IMR-90 (cell line): ENCODE data around the gene ZRANB3. TPM values are rescaled to one million over a fixed set of nuclear protein-coding genes. Genes with fewer than 3 reads are reported as not detected.

ENCODE experiments used
- ATAC-seq: fragments of 200-7000 bp; cut with Tn5 transposase; 2 replicates; pipeline ENCODE4 v1.9.1; 2020; ENCODE audit warnings: low read depth, mild to moderate bottlenecking, moderate library complexity
- BruUV-seq: library from RNA; stranded (reverse); fragments of 400-500 nt; replicated peaks from 2 replicates; lab custom pipeline; 2021; lab: Mats Ljungman, UMichigan
- CTCF ChIA-PET: fragments of 300-600 bp; formaldehyde crosslinking; extraction: SDS; loops from one replicate; lab custom pipeline; 2021; ENCODE audit warnings: antibody characterized with exemption; lab: Yijun Ruan, JAX
- POLR2A ChIA-PET: fragments of 300-600 bp; sonication (Branson Sonifier 250); formaldehyde crosslinking; loops from one replicate; lab custom pipeline; 2022; ENCODE audit warnings: antibody characterized with exemption; ENCODE audit not compliant: unreplicated experiment; lab: Charles Lee
- DNase-seq: peaks from one replicate; pipeline ENCODE4 v3.0.0; 2013
- H2AFZ ChIP-seq: replicated peaks from 2 replicates; pipeline ENCODE3; 2013; ENCODE audit warnings: low read length, mild to moderate bottlenecking; ENCODE audit not compliant: poor library complexity
- H2AK5ac ChIP-seq: 2 replicates; pipeline ENCODE4 v1.6.1; 2013; ENCODE audit warnings: low read depth, low read length, inconsistent platforms
- H2AK9ac ChIP-seq: replicated peaks from 2 replicates; pipeline ENCODE3; 2013; ENCODE audit warnings: mild to moderate bottlenecking, low read depth, low read length, moderate library complexity; ENCODE audit not compliant: poor library complexity
- H2BK120ac ChIP-seq: 2 replicates; pipeline ENCODE4 v1.6.1; 2013; ENCODE audit warnings: low read depth, low read length, inconsistent platforms
- H2BK15ac ChIP-seq: 3 replicates; pipeline ENCODE4 v1.6.1; 2013; ENCODE audit warnings: low read depth, low read length, inconsistent platforms
- H2BK20ac ChIP-seq: 2 replicates; pipeline ENCODE4 v1.6.1; 2013; ENCODE audit warnings: low read depth, mild to moderate bottlenecking, inconsistent platforms, low read length, moderate library complexity
- H2BK5ac ChIP-seq: 2 replicates; pipeline ENCODE4 v1.6.1; 2013; ENCODE audit warnings: mild to moderate bottlenecking, low read depth, low read length, inconsistent platforms; ENCODE audit not compliant: poor library complexity, severe bottlenecking
- H3K14ac ChIP-seq: replicated peaks from 2 replicates; pipeline ENCODE4 v1.6.1; 2013; ENCODE audit warnings: low read depth, low read length, inconsistent platforms
- H3K18ac ChIP-seq: 2 replicates; pipeline ENCODE4 v1.6.1; 2013; ENCODE audit warnings: low read depth, low read length, control low read depth
- H3K23ac ChIP-seq: 2 replicates; pipeline ENCODE4 v1.6.1; 2013; ENCODE audit warnings: low read depth, low read length, inconsistent platforms
- H3K27ac ChIP-seq: 2 replicates; pipeline ENCODE4 v1.5.1; 2013; ENCODE audit warnings: mild to moderate bottlenecking, control low read depth, low read length; ENCODE audit not compliant: insufficient read depth
- H3K27me3 ChIP-seq: 2 replicates; pipeline ENCODE4 v1.6.1; 2013; ENCODE audit warnings: low read length; ENCODE audit not compliant: control insufficient read depth, insufficient read depth
- H3K36me3 ChIP-seq: 2 replicates; pipeline ENCODE4 v1.6.1; 2013; ENCODE audit warnings: low read length, mixed read lengths; ENCODE audit not compliant: control insufficient read depth, insufficient read depth
- H3K4ac ChIP-seq: 2 replicates; pipeline ENCODE4 v1.6.1; 2013; ENCODE audit warnings: low read depth, low read length, inconsistent platforms
- H3K4me1 ChIP-seq: 2 replicates; pipeline ENCODE4 v1.6.1; 2013; ENCODE audit warnings: low read length, mixed read lengths; ENCODE audit not compliant: control insufficient read depth, insufficient read depth
- H3K4me2 ChIP-seq: 2 replicates; pipeline ENCODE4 v1.6.1; 2013; ENCODE audit warnings: low read depth, mild to moderate bottlenecking, control low read depth, low read length, moderate library complexity
- H3K4me3 ChIP-seq: 2 replicates; pipeline ENCODE4 v1.5.1; 2013; ENCODE audit warnings: low read depth, mild to moderate bottlenecking, control low read depth, low read length, moderate library complexity; ENCODE audit not compliant: insufficient read depth
- H3K56ac ChIP-seq: 2 replicates; pipeline ENCODE4 v1.6.1; 2013; ENCODE audit warnings: low read length, inconsistent platforms; ENCODE audit not compliant: insufficient read depth; ENCODE audit errors: extremely low read depth
- H3K79me1 ChIP-seq, 2 experiments: 2 replicates each; pipeline ENCODE4 v1.6.1; 2013; ENCODE audit warnings: low read length in 2 of 2, inconsistent platforms in 1 of 2, low read depth in 1 of 2
- H3K9ac ChIP-seq: 2 replicates; pipeline ENCODE4 v1.6.1; 2013; ENCODE audit warnings: low read depth, low read length, control low read depth
- H3K9me1 ChIP-seq: 2 replicates; pipeline ENCODE4 v1.6.1; 2013; ENCODE audit warnings: low read length, inconsistent platforms; ENCODE audit not compliant: insufficient read depth
- H3K9me3 ChIP-seq: 2 replicates; pipeline ENCODE4 v1.6.1; 2013; ENCODE audit warnings: low read length; ENCODE audit not compliant: control insufficient read depth, insufficient read depth
- H4K20me1 ChIP-seq: 2 replicates; pipeline ENCODE4 v1.6.1; 2013; ENCODE audit warnings: low read length, inconsistent platforms; ENCODE audit not compliant: insufficient read depth
- H4K5ac ChIP-seq: 2 replicates; pipeline ENCODE4 v1.6.1; 2013; ENCODE audit warnings: mild to moderate bottlenecking, low read depth, low read length, control low read depth
- H4K8ac ChIP-seq, 2 experiments: 2 replicates each; pipeline ENCODE4 v1.6.1; 2013; ENCODE audit warnings: low read depth in 2 of 2, low read length in 2 of 2, control low read depth in 1 of 2, inconsistent platforms in 1 of 2
- H4K91ac ChIP-seq: 2 replicates; pipeline ENCODE4 v1.6.1; 2013; ENCODE audit warnings: low read depth, low read length, inconsistent platforms; ENCODE audit not compliant: insufficient read depth
- CEBPB ChIP-seq: IDR thresholded peaks from 2 replicates; pipeline ENCODE4 v1.6.1; 2012; ENCODE audit warnings: low read depth, low read length, improper control_type of control experiment
- ELK1 ChIP-seq: fragments of 150-350 bp; IDR thresholded peaks from 2 replicates; pipeline ENCODE4 v1.6.1; 2016; ENCODE audit warnings: low read depth, mild to moderate bottlenecking, low read length, moderate library complexity, borderline replicate concordance
- RAD21 ChIP-seq: IDR thresholded peaks from 2 replicates; pipeline ENCODE4 v1.6.1; 2012; ENCODE audit warnings: low read length, improper control_type of control experiment
- WGBS, 2 experiments: methylation state at CpG; one replicate each; pipeline versions ENCODE4 v1.1.5 to v1.1.7; 2013; ENCODE audit warnings: missing lambda C conversion rate in 2 of 2; ENCODE audit not compliant: insufficient read length in 1 of 2; ENCODE audit errors: extremely low coverage in 2 of 2; 5-methylcytosine and 5-hydroxymethylcytosine counted together
- dilution Hi-C: fragments of 300-500 bp; cut with HindIII; formaldehyde crosslinking; loops from one replicate; pipeline ENCODE4 v1.14.3; 2018; ENCODE audit warnings: low sequenced_read_pairs; ENCODE audit not compliant: unreplicated experiment
- in situ Hi-C: fragments of 300-500 bp; cut with MboI; formaldehyde crosslinking; loops from 3 replicates; pipeline ENCODE4 v1.14.3; 2019; ENCODE audit warnings: low sequenced_read_pairs, inconsistent platforms, mixed read lengths
- intact Hi-C: fragments of 100-400 bp; cut with micrococcal nuclease; formaldehyde crosslinking; loops from 2 replicates; pipeline ENCODE4 v1.10.0; 2022
- polyA plus RNA-seq, 3 experiments: library from polyadenylated mRNA; depleted of rRNA; stranded (reverse); fragments of >200 nt; gene quantifications; 2 replicates each; pipeline ENCODE4 v1.2.3, GENCODE V29; 2012; ENCODE audit warnings: low replicate concordance in 1 of 3
- total RNA-seq: library from RNA; depleted of rRNA; stranded (reverse); fragments of >200 nt; gene quantifications from 2 replicates; pipeline ENCODE4 v1.2.3, GENCODE V29; 2012

ZRANB3 gene
- total and polyA plus RNA-seq, 2 of the 4 experiments (the other 2 are of a cell fraction), result 3.4 to 9.3 TPM

GRCh38 chr2:135130751-135131150 is 400.3 kb downstream of the ZRANB3 start:
- H3K9me3 ChIP-seq, result no peaks in the 10 kb centered on the region

More at GRCh38 chr2:135130751-135131150, 400.3 kb downstream of the ZRANB3 start:
- Histone ChIP-seq H4K20me1 (no peaks in the 10 kb centered on the region), H3K36me3 (peaks cover 18% of the 10 kb centered on the region), H3K9ac (no peak overlapping the region), H3K4me1 (no peaks in the 10 kb centered on the region), H3K23ac (no peak overlapping the region), H4K5ac (no peak overlapping the region), H3K27me3 (no peaks in the 10 kb centered on the region), H2AK9ac (no peak overlapping the region), H3K79me1 (peaks cover 0 to 4% of the 10 kb centered on the region in 2 experiments; a peak in 3 of 4 replicates), H2AFZ (no peak overlapping the region), H3K27ac (no peak overlapping the region), H2BK20ac (no peak overlapping the region), H2BK120ac (no peak overlapping the region), H2BK15ac (no peak overlapping the region), H2AK5ac (no peak overlapping the region), H3K14ac (no peak overlapping the region), H3K4ac (no peak overlapping the region), H4K8ac (no peak overlapping the region), H3K56ac (no peak overlapping the region), H3K4me3 (no peak overlapping the region), H2BK5ac (no peak overlapping the region), H3K9me1 (peaks cover 2% of the 10 kb centered on the region; the same call in 1 of the 2 replicates), H3K18ac (no peak overlapping the region), H4K91ac (no peak overlapping the region), H3K4me2 (no peak overlapping the region)
- POLR2A ChIA-PET, result no interaction called here
- WGBS, 2 experiments, result no CpG with 5 or more reads among the region's 2 CpGs
- TF ChIP-seq ELK1 (no peak), CEBPB (no peak), RAD21 (no peak)
- CTCF ChIA-PET, result no interaction called here
- BruUV-seq, result no TSS peak
- no peak for DNase-seq
- no peak for ATAC-seq
- dilution Hi-C loops (no loop called here), in situ Hi-C loops (no loop called here), intact Hi-C loops (no loop called here)
